GM12872 (cell line): ENCODE results near the gene MGAT4D.

Source experiments
- TF ChIP-seq, protein P1 (sequence below): IDR thresholded peaks from 3 replicates; pipeline ENCODE4 v1.5.1; 2011; ENCODE audit warnings: low read depth, mild to moderate bottlenecking, low read length, moderate library complexity; ENCODE audit not compliant: insufficient read depth

Gene MGAT4D

DNA sequence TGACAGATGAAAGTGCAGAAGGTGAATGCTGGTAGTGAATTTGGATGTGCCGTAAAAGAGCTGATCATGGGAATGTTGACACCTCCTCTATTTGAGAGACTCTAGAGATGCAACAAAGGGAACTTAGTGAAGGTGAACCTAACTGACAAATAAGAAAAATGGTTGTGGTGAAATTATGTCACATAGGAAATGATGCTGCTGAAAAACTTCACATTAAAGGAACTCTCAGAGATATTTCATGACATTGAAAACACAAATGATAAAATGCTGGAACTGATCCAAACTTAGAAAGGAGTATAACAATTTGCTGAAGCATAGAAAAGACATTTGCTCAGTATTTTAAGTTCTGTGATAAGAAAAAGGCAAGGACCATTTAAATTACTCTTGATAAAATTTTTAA, 31.9 kb downstream of the MGAT4D start:
- TF ChIP-seq, protein P1, sequence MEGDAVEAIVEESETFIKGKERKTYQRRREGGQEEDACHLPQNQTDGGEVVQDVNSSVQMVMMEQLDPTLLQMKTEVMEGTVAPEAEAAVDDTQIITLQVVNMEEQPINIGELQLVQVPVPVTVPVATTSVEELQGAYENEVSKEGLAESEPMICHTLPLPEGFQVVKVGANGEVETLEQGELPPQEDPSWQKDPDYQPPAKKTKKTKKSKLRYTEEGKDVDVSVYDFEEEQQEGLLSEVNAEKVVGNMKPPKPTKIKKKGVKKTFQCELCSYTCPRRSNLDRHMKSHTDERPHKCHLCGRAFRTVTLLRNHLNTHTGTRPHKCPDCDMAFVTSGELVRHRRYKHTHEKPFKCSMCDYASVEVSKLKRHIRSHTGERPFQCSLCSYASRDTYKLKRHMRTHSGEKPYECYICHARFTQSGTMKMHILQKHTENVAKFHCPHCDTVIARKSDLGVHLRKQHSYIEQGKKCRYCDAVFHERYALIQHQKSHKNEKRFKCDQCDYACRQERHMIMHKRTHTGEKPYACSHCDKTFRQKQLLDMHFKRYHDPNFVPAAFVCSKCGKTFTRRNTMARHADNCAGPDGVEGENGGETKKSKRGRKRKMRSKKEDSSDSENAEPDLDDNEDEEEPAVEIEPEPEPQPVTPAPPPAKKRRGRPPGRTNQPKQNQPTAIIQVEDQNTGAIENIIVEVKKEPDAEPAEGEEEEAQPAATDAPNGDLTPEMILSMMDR: no peak

DNA sequence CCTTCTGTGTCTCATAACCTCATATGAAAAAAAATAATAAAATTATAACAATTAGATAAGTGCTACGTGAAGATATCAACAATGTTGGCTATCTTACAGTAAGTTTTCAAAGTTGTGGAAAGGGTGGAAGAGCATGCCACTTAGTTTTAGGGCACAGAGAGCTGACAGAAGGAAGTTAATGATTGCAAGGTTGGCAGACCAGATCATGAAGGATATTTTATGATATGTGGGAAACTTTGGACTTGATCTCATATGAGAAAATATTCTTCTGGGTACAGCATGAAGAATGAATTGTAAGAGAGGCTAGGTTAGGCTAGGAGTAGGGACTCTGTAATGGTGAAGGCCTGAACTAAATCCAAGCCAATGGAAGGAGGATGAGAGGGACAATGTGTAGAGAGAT, 34.5 kb downstream of the MGAT4D start:
- TF ChIP-seq, protein P1: no peak

DNA sequence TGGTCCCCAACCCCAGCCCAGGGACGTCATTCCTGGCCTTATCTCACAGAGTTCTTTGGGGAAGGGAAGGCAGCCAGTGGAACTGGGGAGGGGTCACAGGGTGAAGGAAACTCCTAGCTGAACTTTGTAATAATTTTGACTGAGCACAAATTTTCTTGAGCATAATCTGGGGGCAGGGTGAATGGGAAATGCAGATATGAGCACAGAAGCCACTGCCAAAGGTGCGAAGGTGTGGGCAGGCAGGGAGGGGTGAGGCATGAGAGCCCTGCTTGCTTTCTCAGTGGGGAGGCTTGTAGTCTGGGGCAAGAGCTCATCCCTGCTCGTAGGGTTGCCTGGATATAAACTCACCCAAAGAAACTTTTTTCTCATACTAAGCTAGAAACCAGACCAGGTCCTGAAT, 34.9 kb downstream of the MGAT4D start:
- TF ChIP-seq, protein P1: no peak

DNA sequence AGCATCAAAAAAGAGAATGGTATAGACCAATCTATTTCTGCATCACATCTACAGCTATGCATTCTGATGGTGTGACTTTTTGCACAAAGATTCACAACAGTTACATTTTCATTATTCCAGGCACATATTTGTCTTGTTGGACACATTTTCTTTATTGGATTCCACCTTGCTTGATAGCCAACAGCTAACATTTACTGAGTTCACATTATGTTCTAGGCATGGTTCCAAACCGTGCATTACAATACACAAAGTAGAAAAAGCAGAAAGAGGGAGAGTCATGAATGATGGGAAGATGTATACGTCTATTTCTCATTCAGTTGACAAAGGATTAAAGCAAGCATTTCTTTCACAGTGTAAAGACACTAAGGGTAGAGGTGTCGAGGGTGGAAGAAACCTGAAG, 47.7 kb downstream of the MGAT4D start:
- TF ChIP-seq, protein P1: no peak

DNA sequence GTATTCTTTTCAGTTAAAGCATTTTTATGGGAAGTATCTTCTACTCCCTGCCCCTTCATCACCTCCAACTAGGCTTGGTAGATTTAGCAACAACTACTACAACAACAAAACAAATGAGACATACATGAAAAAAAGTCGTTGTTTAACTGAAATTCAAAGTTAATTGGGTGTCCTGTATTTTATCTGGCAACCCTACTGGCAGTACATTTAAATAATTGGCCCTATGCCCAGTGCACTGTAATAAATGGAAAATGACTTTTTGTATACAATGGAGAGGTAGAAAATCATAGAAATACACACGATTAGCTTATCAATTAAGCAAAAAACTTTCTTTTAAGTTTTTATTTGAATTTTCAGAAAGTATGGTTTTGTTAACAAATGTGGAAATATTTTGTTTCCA, 49.3 kb downstream of the MGAT4D start:
- TF ChIP-seq, protein P1: no peak

DNA sequence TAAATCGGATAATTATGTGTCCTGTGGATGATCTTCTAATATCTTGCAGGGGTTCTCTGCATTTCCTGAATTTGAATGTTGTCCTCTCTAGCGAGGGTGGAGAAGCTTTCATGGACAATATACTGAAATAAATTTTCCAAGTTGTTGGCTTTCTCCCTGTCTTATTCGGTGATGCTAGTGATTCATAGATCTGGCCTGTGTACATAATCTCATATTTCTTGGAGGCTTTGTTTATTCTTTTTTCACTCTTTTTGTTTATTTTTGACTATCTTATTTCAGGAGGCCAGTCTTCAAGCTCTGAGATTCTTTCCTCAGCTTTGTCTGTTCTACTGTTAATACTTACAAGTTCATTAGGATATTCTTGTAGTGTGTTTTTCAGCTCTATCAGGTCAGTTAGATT, 49.9 kb downstream of the MGAT4D start:
- TF ChIP-seq, protein P1: no peak

DNA sequence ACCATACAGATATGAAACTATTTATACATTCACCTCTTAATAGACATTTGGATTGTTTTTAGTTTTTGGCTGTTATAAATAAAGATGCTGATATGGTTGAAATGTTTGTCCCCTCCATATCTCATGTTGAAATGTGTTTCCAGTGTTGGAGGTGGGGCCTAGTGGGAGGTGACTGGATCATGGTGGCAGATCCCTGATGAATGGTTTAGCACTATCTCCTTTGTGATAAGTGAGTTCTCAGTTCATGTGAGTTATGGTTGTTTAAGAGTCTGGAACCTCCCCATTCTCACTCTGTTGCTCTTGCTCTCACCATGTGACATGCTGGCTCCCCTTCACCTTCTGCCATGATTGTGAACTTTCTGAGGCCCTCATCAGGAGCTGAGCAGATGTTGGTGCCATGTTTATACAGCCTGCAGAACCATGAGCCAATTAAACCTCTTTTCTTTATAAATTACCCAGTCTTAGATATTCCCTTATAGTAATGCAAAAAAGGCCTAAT, 58.4 kb downstream of the MGAT4D start:
- TF ChIP-seq, protein P1: no peak

DNA sequence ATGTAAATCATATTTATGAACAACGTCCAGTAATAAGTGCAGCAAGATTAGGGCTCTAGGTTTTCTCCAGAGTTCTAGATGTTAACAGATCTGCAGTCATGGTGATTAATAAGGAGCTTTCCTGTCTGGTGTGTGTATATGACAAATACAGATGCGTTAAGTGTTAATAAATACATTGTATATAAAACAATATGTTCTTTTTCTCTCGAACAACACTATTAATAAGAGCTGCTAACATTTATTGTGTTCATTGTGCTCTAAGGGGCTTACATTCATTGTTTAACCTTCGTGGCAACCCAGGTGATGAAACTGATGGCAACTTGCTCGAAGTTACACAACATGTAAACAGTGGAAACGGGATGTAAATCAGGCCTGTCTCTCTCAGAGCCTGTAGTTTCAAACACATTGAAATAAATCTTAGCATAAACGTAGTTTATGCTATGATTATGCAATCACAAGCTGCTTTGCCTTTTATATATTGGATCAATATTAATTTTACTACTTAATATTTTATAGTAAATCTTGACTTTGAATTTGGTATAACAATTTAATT, 70.1 kb downstream of the MGAT4D start:
- TF ChIP-seq, protein P1: no peak
